Fibroblast of villous mesenchyme (primary cell): Measurements from ENCODE around the gene CLTA. TPM values are rescaled to one million over a fixed set of nuclear protein-coding genes. Genes with fewer than 3 reads are reported as not detected.

Source experiments
- DNase-seq: peaks from one replicate; pipeline ENCODE4 v3.0.0-alpha.2; 2010; ENCODE audit warnings: low read depth
- H3K4me3 ChIP-seq: 2 replicates; pipeline ENCODE4 v1.5.1; 2011; ENCODE audit warnings: low read depth, mild to moderate bottlenecking, low read length
- total RNA-seq: library from RNA; depleted of rRNA; stranded (reverse); fragments of >200 nt; gene quantifications from 2 replicates; pipeline ENCODE4 v1.2.3, GENCODE V29; 2012
- TF ChIP-seq, protein P1 (sequence below): IDR thresholded peaks from 2 replicates; pipeline ENCODE4 v1.5.1; 2012; ENCODE audit warnings: low read depth, mild to moderate bottlenecking, low read length; ENCODE audit not compliant: insufficient read depth

Gene CLTA
- total RNA-seq, 1 donor: 194 TPM

- TF ChIP-seq, protein P1, sequence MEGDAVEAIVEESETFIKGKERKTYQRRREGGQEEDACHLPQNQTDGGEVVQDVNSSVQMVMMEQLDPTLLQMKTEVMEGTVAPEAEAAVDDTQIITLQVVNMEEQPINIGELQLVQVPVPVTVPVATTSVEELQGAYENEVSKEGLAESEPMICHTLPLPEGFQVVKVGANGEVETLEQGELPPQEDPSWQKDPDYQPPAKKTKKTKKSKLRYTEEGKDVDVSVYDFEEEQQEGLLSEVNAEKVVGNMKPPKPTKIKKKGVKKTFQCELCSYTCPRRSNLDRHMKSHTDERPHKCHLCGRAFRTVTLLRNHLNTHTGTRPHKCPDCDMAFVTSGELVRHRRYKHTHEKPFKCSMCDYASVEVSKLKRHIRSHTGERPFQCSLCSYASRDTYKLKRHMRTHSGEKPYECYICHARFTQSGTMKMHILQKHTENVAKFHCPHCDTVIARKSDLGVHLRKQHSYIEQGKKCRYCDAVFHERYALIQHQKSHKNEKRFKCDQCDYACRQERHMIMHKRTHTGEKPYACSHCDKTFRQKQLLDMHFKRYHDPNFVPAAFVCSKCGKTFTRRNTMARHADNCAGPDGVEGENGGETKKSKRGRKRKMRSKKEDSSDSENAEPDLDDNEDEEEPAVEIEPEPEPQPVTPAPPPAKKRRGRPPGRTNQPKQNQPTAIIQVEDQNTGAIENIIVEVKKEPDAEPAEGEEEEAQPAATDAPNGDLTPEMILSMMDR: no peak
- peak; percentile 96 for DNase-seq
- peak within 1 kb of the TSS; percentile 89 for H3K4me3 ChIP-seq
Observed at GRCh38 chr9:36258208-36258995, 67.7 kb downstream of the CLTA start, which contains the start of gene GNE. Gene GNE, minus strand, starts transcription at chr9:36258448. Its CDS starts 9,093 bp downstream, at chr9:36249355.

- H3K4me3 ChIP-seq: peak overlapping the region; percentile 89
- DNase-seq: no peak
- TF ChIP-seq, protein P1: no peak
Observed at GRCh38 chr9:36258996-36259533, 68.3 kb downstream of the CLTA start.

Other genes starting within 250 kb of the CLTA start
- under 0.01 and 0.32 TPM in 2 replicates for gene OR2S2, start 232.8 kb upstream of the CLTA start, total RNA-seq
- gene RECK, start 154.0 kb upstream of the CLTA start, total RNA-seq: 30.9 and 32.8 TPM in 2 replicates
- gene GLIPR2, start 54.2 kb upstream of the CLTA start, total RNA-seq: 29.4 and 55.7 TPM in 2 replicates
- gene CCIN, start 21.5 kb upstream of the CLTA start, total RNA-seq: 0.43 and 2.3 TPM in 2 replicates
- gene GNE, start 67.5 kb downstream of the CLTA start, total RNA-seq: 24.2 and 32.4 TPM in 2 replicates
- gene RNF38, start 209.3 kb downstream of the CLTA start, total RNA-seq: 9.0 and 14.7 TPM in 2 replicates